Stimulated activated CD4-positive, alpha-beta T cell treated with anti-CD3 and anti-CD28 coated beads, Interleukin-2, amount 100 ng/mL, for 4 hours (primary cell): ENCODE data around the gene TM4SF20.
A peak's percentile ranks its signal among the peaks of the same experiment; 100 is the strongest.

Experiments used
- DNase-seq: peaks from one replicate; pipeline ENCODE4 v3.0.0-alpha.2; 2020; ENCODE audit warnings: low read depth

Gene TM4SF20, protein sequence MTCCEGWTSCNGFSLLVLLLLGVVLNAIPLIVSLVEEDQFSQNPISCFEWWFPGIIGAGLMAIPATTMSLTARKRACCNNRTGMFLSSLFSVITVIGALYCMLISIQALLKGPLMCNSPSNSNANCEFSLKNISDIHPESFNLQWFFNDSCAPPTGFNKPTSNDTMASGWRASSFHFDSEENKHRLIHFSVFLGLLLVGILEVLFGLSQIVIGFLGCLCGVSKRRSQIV

DNA sequence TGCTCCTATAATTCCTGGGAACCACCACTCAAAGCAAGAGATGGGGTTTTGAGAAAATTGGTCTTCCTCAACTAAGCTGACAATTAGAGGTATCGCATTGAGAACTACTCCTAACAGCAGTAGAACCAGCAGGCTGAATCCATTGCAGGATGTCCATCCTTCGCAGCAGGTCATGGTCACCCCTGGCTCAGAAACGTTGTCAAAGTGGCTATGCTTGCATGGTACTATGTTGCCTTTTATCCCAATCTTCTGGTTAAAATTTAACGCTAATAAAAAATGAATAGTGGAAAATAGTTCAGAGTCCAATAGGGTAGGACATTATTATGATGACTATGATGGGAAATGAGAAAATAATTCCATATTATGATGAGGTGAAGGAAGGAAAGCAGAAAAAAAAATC lies at the start of gene TM4SF20:
TSS of gene TM4SF20 (minus strand) at position 212 of the 400 bp plus-strand sequence. CDS start at position 174, 38 bp downstream.
- DNase-seq, result no peak

DNA sequence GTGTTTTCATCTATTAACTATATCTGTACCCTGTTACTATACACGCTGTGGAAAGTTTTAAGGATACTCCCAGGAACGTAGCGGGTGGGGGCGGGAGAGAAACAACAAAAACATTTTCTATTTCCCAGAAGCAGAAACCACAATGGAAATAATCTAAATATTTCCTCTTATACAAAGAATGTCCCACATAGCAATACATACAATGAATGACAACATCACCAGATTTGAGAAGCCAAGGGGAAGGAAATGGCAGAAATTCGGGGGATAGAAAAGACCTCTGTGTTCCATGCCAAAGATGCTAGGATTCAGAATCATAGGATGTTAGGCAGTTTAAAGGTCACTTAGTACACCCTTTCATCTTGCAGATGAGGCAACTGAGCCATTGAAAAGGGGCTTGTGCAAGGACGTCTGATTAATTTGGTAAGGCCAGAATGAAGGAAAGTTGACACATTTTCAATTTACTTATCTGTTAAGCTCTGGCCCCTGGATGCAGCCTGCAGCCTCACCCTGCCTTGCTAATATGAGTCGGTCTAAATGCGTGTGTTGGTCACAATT lies 49.7 kb upstream of the TM4SF20 start:
- DNase-seq, result no peak

DNA sequence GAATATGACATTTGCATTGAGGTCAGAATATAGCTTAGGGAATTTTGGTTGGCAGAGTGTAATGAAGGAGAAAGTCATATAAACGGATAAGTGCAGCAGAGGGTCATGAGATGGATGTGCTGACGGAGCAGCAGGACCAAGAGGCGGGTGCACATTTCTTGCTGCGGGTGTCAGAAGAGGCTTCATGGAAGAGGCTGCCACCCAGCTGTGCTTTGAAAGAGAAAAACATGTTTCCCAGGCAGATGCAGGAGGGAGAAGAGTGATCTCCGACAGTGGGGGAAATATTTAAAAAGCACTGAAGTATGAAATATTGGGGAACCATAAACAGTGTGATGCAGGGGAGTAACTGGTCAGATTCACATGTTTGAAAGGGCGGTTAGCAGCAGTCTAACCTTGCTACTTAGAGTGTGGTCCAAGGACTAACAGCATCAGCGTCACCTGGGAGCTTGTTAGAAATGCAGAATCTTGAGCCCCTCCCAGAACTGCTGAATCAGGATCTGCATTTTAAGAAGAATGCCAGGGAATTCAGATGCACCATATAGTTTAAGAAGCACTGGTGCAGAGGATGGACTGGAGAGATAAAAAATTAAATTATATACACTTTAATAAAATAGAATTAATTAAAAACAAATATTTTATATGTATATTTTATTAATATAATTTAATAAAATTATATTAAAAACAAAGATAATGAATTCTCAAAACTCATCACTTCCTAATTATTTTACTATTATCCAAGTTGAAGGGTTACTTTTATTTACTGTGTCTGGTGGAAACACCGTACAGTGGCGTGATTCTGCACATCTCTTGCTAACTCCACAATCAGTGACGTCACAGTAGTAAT lies 44.8 kb upstream of the TM4SF20 start:
- DNase-seq, result no peak

DNA sequence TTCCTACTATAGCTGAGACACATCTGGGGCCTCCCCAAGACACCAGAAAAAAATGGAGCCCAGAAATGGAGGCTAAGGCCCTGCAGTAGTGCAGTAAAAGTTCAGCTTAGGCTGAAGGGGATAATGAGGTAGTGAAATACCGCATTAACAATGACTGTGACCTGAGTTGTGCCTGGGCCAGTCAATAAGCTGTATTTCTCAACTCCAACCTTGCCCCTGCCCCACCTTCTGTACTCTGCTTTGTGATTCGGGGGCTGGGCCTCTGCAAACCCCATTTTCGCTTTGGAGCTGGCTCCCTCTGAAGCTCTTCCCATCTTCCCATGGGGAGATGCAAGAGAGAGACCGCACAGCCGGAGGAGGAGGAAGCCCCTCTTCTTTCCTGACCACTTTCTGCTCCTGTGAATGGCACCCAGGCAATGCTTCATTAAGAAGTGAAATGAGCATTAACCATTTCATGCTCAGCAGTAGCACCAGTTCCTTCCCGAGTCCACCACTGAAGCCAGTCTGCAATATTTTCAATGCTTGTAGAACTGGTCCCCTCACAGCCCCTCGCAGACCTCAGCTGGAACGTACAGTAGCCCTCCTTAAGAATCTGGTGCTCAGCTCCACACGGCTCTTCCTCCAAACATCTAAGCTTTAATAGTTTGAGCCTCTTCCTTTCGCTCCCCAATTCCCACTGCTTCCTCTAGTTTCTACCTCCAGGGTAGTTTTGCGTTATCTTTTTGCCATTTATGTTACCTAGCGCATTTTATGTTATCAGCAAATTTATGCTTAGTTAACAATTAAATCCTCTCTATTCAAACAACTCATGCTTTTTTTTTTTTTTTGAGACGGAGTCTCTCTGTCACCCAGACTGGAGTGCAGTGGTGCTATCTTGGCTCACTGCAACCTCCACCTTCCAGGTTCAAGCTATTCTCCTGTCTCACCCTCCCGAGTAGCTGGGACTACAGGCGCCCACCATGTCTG lies 41.3 kb upstream of the TM4SF20 start:
- no peak for DNase-seq

DNA sequence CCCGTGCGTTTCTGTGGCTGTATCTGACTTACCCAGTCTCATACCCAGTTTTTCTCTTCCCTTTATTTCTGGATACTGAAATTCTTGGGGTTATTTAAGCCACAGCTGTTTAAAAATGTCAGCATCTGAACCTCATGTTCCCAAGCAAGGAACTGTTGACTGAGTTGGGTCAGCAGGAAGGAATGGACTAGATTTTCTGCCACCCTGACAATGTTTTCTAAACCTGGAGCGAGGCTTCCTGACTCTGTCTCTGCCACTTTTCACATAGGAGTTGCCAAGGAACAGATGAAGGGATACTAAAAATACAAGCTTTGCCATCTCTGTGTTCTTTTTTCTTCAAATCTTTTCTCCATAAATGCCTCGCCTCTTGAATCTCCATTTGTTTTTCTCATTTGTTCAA lies 37.6 kb upstream of the TM4SF20 start:
- no peak for DNase-seq

DNA sequence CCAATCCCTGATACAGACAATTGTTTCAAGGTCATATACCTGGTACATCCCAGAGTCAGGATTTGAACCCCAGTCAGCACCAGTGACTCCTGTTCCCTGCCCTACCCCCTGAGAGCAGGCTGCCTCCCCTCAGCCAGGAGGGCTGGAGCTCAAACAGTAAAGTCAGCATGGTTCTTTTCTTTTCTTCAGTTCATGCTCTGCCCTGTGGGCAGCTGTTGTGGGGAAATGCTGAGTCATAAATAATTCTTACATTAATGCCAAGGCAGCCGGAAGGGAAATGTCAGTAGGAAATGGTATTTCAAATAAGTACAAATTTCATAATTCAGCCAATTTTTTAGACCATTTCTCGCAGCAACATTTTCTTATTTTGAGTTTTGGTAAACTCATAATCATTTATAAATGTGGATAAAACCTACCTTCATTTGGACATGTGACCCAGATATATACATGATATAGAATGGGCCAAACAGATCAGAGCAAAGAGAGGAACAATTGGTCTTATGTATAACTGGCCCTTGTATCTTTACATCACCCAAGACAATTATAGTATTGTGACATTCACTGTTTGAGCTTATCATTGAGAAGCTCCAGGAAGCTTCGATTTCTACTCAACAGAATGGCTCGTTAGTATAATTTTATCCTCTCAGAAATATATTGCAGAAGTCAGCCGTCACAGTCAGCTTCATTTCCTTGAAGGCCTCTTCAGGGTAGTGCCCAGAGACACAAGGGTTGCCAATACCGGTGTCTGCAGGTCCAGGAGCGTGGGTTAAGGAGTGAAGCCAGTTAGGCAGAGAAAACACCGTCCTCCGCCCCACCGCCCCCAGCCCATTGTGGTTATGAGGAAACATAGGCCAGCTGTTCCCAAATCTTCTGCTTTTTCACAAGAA lies 36.7 kb upstream of the TM4SF20 start:
- DNase-seq, result peak; percentile 24

DNA sequence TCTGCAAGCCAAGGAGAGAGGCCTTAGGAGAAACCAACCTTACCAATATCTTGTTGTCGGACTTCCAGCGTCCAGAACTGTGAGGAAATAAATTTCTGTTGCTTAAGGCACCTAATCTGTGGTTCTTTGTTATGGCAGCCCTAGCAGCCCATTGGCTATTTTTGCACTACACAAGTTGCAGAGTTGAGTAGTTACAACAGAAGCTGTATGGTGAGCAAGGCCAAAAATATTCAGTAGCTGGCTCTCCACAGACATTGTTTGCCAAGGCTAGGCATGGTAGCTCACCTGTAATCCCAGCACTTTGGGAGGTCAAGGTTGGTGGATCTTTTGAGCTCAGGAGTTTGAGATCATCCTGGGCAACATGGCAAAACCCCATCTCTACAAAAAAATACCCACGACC lies 35.7 kb upstream of the TM4SF20 start:
- no peak for DNase-seq

DNA sequence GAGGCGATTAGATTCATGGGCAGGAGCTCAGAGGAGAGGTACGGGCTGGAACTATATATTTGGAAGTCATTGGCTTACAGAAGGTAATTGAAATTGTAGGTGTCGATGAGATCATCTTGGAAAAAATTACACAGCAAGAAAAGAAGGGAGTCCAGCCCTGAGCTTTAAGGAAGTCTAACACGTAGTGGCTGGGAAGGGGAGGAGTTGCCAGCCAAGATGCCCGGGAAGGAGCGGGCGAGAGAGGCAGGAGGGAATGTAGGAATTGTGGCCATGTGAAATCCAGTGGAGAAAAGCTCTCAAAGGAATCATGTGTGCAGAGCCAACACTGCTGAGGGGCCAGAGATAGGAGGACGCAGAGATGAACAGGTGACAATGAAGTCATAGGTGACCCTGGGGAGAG lies 34.3 kb upstream of the TM4SF20 start:
- no peak for DNase-seq

DNA sequence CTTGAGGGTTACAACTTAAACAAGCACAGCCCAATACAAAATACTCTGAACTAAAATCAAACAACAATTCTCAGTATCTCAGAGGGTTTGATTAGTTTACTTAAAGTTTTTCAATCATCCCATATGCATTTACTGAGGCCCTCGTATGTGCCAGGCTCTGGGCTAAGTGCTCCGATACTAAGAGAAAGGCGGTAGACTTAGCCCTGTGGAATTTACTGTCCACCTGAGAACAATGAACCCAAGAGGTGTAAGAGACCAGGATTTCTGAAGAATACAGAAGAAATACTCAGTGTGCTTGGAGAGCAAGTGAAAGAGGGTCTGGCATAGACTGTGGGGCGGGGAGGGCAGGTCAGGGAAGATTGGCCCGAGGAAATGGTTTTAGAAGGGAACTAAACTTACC lies 33.8 kb upstream of the TM4SF20 start:
- DNase-seq, result no peak

DNA sequence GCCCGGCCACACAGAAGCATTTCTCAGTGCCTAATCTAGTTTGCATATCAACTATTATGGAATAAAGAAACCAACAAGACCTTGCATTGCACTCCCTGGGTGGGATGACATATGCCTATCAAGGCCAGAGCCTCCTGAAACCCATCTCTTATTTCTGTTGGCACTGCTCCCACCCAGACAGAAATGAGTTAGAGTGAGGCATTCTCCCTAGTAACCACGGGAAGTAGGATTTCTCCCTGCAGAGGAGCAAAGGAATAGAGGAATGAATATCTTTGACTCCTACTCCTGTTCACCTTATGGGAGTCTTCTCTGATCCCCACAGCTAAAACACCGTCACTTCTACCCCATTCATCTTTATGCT lies 32.9 kb upstream of the TM4SF20 start:
- no peak for DNase-seq

DNA sequence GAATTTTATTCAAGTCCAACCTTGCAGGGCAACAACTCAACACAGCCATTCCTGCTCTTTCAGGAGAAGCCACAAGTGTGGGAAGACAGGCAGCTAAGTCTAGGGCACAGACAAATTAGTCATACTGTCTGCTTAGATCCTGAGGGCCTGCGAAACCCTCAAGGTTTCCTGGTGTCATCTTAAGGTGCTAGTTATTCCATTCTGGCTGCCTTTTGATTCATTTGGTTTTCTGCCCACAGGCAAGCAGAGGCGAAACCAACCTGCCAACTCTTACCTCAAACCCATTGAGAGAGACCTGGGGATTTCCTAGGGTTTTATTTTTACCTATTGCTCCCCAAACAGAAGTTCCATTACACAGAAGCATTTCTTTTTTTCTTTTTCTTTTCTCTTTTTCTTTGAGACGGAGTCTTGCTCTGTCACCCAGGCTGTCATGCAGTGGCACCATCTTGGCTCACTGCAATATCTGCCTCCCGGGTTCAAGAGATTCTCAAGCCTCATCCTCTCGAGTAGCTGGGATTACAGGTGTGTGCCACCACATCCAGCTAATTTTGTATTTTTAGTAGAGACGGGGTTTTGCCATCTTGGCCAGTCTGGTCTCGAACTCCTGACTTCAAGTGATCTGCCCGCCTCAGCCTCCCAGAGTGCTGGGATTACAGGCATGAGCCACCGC lies 32.3 kb upstream of the TM4SF20 start:
- peak; percentile 59 for DNase-seq

DNA sequence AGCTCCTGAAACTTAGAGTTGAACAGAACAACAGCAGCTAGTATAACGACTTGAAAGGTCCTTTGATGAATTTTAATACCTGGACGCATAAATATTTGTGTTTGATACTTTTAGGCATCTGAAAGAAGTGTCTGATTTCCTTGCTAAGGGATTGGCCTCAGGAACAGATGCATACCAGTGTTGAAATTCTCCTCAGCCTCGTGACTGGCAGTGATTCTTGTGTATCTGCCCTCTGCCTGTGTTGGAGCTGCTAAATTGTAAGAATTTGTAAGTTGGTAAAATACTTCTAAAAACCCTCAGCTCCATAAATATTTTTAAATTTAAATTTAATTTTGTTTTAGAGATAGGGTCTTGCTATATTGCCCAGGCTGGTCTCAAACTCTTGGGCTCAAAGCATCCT lies 31.1 kb upstream of the TM4SF20 start:
- no peak for DNase-seq

DNA sequence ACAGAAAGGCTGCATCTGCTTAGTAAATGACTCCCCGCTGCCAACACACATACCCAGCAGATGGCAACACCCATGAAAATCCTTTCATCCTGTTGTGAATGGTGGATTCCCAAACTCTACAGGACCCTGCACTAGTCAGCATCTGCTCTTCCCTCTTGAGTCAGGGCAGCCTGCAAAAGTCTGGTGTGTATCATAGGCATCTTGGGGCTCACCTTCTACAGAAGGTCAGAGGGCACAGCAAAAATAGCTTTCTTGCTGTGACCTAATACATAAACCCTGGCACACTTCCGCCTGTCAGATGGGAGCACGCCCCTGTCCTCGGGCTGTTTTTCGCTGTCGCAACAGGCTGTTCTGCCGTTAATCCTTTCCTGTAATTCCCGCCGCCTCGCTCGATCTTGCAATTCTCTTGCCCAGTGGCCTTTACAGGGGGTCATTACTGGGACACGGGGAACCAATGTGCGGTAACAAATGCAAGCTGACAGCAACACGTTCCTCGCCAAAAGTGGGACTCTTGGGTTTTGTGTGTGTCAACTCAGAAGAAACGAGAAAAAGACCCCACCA lies 28.6 kb upstream of the TM4SF20 start:
- no peak for DNase-seq

DNA sequence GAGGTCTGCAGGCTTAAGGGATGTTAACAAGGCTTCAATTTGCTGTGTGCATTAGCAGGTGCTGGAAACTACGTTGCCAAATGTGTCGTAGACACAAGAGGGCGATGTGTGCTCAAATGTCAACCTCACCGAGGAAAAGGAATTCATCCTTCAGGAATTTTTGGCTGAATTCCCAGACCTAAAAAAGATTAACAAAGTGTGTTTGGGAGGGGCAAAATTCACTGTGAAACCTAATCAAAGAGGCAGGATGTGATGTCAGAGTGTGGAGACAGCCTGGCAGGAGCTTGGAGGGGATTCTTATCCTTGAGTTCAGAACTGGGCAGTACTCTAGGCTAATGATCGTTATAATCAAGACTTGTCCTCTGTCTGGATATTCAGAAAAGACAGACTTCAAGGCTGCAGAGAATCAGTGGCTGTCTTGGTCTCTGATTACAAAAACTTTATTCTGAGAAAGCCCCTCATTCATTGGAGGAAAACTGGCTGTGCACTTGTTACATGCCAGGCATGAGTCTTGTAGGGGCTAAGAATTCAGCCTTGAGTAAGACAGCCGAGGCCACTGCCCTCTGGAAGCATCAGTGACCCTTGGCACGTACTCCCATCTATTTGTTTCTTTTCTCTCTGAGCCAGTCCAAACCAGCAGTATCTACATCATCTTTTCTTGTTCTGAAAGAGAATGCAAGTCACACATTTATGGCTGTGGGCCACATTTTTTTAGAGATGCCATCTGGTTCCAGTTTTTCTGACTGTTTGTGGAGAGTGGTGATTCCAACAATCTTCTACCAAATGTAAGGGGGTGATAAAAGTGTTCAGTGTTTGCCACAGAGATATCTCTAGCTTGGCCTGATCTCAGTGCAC lies 27.3 kb upstream of the TM4SF20 start:
- DNase-seq, result no peak

DNA sequence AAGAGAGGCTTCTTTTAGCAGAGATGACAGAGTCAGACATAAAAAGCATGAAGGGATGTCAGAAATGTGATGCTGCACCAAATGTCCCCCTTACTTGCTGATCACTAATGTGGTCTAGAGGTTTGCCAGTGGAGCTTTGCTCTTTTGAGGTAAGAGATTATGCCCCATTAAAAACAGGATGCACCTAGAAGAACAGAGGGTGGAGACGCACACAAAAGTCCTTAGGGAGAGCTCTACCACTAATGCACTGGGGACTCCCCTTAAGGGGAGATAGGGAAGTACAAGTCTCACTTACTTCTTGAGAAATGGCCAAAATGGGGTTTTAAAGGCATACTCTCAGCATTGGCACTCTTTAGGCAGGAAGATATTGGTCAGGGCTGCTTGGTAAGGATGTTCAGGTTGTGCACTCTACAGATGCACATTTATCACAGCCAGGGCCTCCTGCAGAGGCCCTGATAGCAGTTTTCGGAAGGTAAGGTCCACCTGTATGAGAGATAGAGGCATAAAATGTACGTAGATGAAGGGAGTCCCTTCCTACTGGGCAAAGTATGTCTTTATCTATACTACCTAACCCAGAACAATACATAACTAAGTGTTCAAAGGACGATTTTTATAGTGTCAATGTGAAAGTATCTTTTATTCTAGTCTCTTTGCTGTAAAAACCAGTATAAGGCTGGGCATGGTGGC lies 25.6 kb upstream of the TM4SF20 start:
- no peak for DNase-seq

DNA sequence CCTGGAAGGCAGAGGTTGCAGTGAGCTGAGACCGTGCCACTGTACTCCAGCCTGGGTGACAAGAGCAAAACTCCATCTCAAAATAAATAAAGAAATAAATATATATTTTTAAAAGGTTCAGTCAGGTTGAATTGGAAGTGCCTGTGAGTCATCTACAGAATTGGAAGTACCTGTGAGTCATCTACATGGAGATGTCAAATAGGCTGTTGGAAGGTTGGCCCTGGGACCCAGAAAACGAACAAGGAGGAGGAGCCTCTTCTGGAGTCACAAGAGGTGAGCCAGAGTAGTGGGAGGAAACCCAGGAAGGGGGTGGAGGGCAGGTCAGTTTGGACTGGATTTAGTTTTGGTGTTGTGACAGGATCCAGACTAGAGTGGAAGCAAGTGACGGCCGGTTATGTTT lies 23.9 kb upstream of the TM4SF20 start:
- DNase-seq, result no peak

DNA sequence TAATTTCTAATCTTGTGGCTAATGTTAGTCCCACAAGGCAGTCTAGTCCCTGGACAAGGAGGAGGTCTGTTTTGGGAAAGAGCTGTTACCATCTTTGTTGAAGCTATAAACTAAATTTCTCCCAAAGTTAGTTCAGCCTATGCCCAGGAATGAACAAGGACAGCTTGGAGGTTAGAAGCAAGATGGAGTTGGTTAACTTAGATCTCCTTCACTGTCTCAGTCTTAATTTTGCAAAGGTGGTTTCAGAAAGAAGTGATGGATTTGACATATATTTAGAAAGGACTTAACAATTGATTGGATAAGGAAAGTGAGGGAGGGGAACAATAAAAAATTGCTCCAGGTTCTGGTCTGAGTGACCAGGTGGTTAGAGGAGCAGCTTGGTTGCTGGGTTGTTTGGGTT lies 23.2 kb upstream of the TM4SF20 start:
- DNase-seq, result no peak

DNA sequence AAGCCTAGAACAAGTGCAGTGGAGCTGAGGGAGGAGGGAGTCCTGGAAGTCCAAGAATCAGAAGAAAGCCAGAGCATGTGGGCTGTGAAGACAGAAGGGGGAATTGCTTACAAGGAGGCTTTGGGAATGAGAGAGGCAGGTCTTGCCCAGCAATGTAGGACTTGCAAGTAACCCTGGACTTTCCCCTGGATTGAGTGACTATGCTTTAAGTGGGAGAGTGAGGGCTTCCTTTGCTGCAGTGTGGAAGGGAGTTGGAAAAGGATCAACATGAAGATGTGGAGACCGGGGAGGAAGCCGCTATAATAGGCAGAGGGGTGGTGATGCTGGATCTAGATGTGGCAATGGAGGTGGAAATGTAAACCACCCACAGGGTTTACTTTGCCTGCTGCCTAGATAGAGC lies 22.4 kb upstream of the TM4SF20 start:
- no peak for DNase-seq
